NCI-H146 treated with DMSO at 0.1 percent for 48 hours (cell line): ENCODE data around the gene CCNO.

Source experiments
- DNase-seq: peaks from one replicate; lab custom pipeline; 2025; ENCODE audit not compliant: unreplicated experiment; lab: John Stamatoyannopoulos, UW

The CCNO gene

GRCh38 chr5:55232985-55233928 lies at the start of gene CCNO:
TSS of gene CCNO (minus strand) at chr5:55233608. CDS start at chr5:55233523, 85 bp downstream.
- peak; percentile 73 for DNase-seq

DNA sequence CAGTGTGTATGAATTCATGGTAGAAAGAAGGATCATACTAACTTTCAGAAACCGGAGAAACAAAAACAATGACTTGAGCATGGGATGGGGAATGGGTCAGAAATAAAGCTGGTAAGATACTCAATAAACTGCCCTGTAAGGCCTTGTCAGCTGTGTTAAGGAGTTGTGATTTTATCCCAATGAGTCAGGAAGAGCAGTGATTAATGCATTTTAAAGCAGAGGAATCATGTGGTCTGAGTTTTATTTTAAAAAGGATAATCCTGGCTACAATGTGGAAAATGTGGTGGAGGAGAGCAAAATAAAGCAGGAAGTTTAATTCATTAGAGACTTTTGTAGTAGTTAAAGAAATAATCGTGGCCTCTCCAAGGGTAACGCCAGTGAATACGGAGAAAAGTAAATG lies 45.4 kb upstream of the CCNO start:
- no peak for DNase-seq

GRCh38 chr5:55276771-55277170 lies 43.4 kb upstream of the CCNO start:
- no peak for DNase-seq

DNA sequence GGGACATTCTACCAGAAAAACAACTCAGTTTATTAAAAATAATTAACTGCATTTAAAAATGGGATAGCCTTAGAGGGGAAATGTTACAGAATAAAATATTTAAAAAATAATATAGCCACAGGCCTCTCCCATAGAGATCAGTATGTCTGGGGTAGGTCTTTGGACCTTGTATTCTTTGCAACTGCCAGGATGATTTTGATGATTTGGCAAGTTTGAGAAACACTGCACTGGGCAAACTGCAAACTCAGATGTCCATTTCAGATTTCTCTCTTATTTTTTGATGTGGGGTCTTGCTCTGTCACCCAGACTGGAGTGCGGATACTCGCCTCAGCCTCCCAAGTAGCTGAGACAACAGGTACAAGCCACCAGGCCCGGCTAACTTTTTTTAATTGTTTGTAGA lies 24.9 kb upstream of the CCNO start:
- no peak for DNase-seq

- no peak for DNase-seq
Measured at GRCh38 chr5:55254802-55255201, 21.4 kb upstream of the CCNO start.

GRCh38 chr5:55250064-55250463 lies 16.7 kb upstream of the CCNO start:
- DNase-seq: no peak

- no peak for DNase-seq
Measured at GRCh38 chr5:55241746-55242145, 8.3 kb upstream of the CCNO start.

DNA sequence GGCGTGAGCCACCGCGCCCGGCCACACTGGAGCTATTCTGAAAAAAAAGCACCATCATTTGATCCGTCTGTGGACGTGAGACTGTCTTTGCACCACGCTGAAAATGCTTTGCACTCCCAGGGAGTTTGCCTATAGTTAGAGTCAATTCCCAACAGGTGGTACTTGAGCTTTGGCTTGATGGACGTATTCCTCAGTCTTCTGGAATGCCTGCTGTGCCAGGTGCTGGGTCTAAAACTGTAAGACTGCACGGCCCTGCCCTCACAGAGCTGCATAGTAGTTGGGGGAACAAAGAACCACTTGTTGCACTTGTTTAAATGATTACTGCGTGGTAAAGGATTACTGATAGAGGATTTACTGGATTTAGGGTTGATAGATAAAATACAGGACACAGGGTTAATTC lies 3.4 kb upstream of the CCNO start:
- no peak for DNase-seq

GRCh38 chr5:55234121-55234700 lies 803 bp upstream of the CCNO start:
- DNase-seq: peak; percentile 20

DNA sequence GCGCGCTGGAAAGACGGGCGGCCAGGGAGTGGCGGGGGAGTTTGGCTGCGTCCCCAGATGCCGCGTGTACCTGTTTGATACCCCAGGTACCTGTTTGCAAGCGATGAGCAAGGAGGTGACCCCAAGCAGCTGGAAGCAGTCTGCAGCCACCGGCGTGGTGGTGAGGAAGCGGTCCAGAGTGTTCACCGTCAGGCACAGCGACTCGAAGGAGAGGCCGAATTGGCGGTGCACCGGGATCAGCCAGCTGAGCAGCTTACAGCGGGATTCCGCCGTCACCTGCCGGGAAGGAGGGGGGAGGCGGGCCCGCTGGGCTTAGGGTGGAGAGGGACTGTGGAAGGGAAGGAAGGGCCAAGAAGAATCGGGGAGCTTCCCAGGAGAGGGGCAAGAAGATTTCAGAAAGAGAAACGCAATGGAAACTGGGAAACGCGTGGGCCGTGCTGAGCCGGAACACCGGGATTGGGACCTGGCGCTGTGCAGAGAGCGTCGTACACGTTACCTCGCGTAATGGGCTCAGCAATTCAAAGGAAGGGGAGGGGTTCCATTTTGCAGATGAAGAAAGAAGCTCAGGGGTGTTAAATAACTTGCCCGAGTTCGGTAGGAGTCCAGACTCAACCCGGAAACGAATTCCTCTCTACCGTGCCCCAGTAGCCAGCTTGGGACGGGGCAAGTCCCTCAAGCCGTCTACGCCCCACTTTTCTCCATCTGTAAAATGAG lies 980 bp downstream of the CCNO start:
- peak; percentile 23 for DNase-seq

DNA sequence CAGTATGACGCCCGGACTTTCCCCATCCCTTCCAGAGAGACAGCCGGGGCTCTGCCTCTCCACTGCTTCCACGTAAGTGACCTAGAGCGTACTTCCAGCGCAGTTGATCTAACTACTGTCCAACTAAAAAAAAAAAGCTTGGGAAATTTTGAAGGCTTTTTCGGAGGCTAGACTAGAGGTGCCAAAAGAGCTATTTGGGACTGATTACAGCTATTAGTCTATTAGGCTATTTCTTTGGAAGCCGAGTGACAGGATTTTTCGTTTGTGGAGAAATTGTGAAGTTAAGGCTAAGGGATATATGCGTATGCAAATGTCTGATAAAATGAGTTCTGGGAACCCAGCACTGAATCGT lies 1.5 kb downstream of the CCNO start:
- DNase-seq: no peak

GRCh38 chr5:55231029-55231918 lies 2.1 kb downstream of the CCNO start:
- DNase-seq: no peak

DNA sequence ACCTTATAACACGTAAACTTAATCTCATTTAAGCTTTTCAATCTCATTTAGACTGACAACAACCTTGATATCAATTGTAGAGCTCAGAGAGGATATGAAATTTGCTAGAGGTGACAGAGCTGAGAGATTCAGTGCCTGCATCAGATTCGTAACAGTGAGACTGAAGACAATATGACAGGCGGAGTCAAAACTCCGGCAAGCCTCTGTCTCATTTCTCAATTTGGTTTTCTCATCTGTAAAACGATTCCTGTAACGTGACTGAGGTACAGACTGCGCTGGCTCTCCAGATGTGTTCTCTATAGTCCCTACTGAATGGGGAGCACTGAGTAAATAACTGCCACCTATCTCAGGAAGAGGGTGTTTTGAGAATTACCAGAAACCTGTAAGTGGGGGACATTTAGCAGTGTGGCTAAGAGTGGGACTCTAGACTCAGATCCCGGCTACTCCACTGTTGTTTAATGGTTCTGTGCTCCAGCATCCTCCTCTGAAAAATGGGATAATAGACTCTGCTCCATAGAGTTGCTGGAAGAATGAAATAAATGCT lies 3.2 kb downstream of the CCNO start:
- DNase-seq: no peak

GRCh38 chr5:55227664-55228430 lies 5.6 kb downstream of the CCNO start:
- no peak for DNase-seq

GRCh38 chr5:55226934-55227663 lies 6.3 kb downstream of the CCNO start, which contains the start of gene MCIDAS:
TSS of gene MCIDAS (minus strand) at chr5:55227315. CDS start at chr5:55227138, 177 bp downstream.
- peak; percentile 44 for DNase-seq

GRCh38 chr5:55226027-55226933 lies 7.1 kb downstream of the CCNO start:
- DNase-seq: peak; percentile 64

DNA sequence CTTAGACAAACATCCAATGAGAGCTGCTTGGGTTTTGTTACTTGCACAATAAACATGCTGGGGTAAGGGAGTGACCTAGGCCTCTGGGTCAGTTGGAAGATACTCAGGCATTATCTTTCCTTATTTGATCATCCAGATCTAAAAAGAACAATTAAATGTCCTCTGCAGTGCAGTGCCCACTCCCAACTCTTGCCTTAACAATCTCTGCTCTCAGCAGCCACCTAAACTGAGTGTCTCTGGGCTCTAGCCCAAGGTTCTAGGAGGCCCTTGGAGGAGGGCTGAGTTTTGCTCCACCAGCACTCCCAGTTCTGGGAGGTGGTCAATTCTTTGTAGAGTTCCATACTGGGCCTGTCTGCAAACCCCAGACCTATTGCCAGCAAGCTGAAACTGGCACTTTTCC lies 8.1 kb downstream of the CCNO start:
- no peak for DNase-seq

GRCh38 chr5:55223812-55224240 lies 9.6 kb downstream of the CCNO start:
- DNase-seq: no peak
